H7 (cell line): ENCODE data around the gene TMEM94. TPM values are rescaled to one million over a fixed set of nuclear protein-coding genes. Genes with fewer than 3 reads are reported as not detected.
A peak's percentile ranks its signal among the peaks of the same experiment; 100 is the strongest.

Experiments used
- DNase-seq: peaks from one replicate; pipeline ENCODE4 v3.0.0; 2012
- H3K27me3 ChIP-seq: 2 replicates; pipeline ENCODE4 v1.6.0; 2011; ENCODE audit warnings: mild to moderate bottlenecking, low read length; ENCODE audit not compliant: control insufficient read depth, insufficient read depth
- H3K36me3 ChIP-seq: replicated peaks from 2 replicates; pipeline ENCODE4 v1.5.1; 2011; ENCODE audit warnings: low read length; ENCODE audit not compliant: control insufficient read depth, insufficient read depth
- H3K4me3 ChIP-seq: 2 replicates; pipeline ENCODE4 v1.5.1; 2011; ENCODE audit warnings: low read depth, mild to moderate bottlenecking, control low read depth, low read length, moderate library complexity; ENCODE audit not compliant: insufficient read depth
- total RNA-seq: library from RNA; depleted of rRNA; stranded (reverse); fragments of >200 nt; shearing (Covaris generic); gene quantifications from 2 replicates; pipeline ENCODE4 v1.2.3, GENCODE V29; 2014; rRNA removed

Gene TMEM94
- 58.2 and 76.8 TPM in 2 replicates for total RNA-seq

GRCh38 chr17:75456417-75457046, at the start of gene TMEM94:
TMEM94 (plus strand) TSS chr17:75456635; CDS start chr17:75471906, 15,271 bp downstream.
- peak within 1 kb of the TSS; percentile 69 for H3K4me3 ChIP-seq
- peak; percentile 98 for DNase-seq
- H3K36me3 ChIP-seq, result no peaks in the 10 kb centered on the region
- no peaks in the 10 kb centered on the region for H3K27me3 ChIP-seq

DNA sequence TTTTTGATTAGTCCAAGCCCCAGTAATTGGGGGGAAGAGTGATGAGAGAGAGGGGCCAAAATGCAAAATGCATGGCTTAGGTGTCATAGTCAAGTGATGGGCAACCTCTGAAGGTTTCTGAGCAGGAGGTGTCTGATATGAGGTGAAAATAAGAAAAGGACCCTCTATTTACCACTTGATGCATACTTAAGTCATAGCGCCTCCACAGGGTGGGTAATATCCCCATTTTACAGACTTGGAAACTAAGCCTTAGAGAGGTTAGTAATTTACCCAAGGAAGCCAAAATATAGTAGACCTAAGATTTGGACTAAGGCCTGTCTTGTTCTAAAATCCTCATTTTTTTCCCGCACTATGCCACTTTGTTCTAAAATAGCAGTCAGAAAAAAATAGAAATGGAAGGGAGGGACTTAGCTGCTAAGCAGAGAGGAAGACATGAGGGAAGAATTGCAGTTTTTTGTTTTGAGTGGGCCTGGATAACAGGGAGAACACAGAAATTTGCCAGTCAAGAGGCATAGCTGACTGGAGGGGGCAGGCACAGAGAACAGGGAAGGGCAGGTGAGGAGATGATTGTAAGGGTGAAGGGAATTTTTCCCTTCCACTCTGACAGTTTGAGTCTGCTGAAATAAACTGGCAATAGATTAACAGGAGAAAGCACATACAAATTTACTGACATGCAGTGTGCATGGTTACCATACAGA, 48.6 kb upstream of the TMEM94 start:
- Histone ChIP-seq H3K4me3 (no peak overlapping the region), H3K27me3 (no peaks in the 10 kb centered on the region; the same call in 1 of the 2 replicates), H3K36me3 (no peaks in the 10 kb centered on the region)
- DNase-seq, result no peak

DNA sequence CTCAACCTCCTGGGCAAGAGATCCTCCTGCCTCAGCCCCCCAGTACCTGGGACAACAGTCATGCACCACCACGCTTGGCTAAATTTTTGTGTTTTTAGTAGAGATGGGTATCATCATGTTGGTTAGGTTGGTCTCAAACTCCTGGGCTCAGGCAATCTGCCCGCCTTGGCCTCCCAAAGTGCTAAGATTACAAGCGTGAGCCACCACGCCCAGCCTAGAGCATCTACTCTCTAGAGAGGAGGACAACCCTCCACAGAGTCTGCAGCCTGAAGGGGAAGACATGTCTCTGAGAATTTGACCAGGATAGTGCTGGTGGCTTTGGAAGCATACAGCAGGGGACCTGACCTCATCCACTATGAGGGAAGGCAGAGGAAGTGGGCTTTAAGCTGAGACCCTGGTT, 46.3 kb upstream of the TMEM94 start:
- Histone ChIP-seq H3K36me3 (no peaks in the 10 kb centered on the region), H3K4me3 (no peak overlapping the region), H3K27me3 (no peaks in the 10 kb centered on the region; the same call in 1 of the 2 replicates)
- no peak for DNase-seq

- H3K27me3 ChIP-seq, result no peaks in the 10 kb centered on the region; the same call in 1 of the 2 replicates
- DNase-seq, result no peak
- H3K4me3 ChIP-seq, result no peak overlapping the region
- H3K36me3 ChIP-seq, result no peaks in the 10 kb centered on the region
Measured at GRCh38 chr17:75411328-75412067, 44.9 kb upstream of the TMEM94 start.

- no peaks in the 10 kb centered on the region; the same call in 1 of the 2 replicates for H3K27me3 ChIP-seq
- H3K4me3 ChIP-seq, result no peak overlapping the region
- DNase-seq, result peak; percentile 76
- H3K36me3 ChIP-seq, result no peaks in the 10 kb centered on the region
Measured at GRCh38 chr17:75412455-75413317, 43.7 kb upstream of the TMEM94 start.

DNA sequence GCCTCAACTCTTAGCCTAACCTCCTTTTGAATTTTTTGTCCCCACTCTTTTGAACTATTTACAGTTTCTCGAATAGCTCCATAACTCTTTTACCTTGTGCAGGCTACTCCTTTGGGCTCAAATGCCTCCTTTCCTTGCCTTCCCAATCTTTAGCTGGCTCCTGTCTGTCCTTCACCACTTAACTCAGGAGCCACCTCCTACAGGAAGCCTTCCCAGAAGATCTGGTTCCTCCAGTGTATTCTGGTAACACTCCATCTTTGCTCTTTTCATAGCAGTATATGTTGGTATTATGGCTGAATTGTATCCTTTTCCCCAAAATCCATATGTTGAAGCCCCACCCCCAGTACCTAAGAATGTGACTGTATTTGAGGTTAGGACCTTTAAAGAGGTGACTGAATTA, 41.9 kb upstream of the TMEM94 start:
- no peak overlapping the region for H3K4me3 ChIP-seq
- H3K27me3 ChIP-seq, result no peaks in the 10 kb centered on the region
- H3K36me3 ChIP-seq, result no peaks in the 10 kb centered on the region
- no peak for DNase-seq

- no peaks in the 10 kb centered on the region for H3K36me3 ChIP-seq
- H3K27me3 ChIP-seq, result no peaks in the 10 kb centered on the region
- DNase-seq, result no peak
- H3K4me3 ChIP-seq, result no peak overlapping the region
Measured at GRCh38 chr17:75416006-75416405, 40.4 kb upstream of the TMEM94 start.

DNA sequence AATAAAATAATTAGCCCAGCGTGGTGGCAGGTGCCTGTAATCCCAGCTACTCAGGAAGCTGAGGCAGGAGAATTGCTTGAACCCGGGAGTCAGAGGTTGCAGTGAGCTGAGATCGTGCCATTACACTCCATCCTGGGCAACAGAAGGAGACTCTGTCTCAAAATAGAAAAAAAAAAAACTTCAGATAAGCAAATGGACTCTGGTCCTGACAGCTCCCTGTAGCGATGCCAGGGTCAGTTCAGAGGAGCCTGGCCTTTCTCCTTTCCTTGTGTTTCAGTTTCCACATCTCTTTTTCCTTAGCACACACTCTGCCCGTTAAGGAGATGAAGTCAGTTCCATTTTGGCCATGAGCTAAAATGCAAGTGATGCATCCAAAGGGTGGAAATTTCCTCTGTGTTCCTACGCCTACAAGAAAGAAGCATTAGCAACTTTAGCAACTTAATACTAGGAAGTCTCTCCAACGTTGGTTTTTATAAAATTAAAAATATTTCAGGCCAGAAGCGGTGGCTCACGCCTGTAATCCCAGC, 39.3 kb upstream of the TMEM94 start:
- Histone ChIP-seq H3K36me3 (no peaks in the 10 kb centered on the region), H3K4me3 (no peak overlapping the region), H3K27me3 (no peaks in the 10 kb centered on the region)
- no peak for DNase-seq

GRCh38 chr17:75418531-75418930, 37.9 kb upstream of the TMEM94 start:
- no peaks in the 10 kb centered on the region for H3K27me3 ChIP-seq
- no peaks in the 10 kb centered on the region for H3K36me3 ChIP-seq

DNA sequence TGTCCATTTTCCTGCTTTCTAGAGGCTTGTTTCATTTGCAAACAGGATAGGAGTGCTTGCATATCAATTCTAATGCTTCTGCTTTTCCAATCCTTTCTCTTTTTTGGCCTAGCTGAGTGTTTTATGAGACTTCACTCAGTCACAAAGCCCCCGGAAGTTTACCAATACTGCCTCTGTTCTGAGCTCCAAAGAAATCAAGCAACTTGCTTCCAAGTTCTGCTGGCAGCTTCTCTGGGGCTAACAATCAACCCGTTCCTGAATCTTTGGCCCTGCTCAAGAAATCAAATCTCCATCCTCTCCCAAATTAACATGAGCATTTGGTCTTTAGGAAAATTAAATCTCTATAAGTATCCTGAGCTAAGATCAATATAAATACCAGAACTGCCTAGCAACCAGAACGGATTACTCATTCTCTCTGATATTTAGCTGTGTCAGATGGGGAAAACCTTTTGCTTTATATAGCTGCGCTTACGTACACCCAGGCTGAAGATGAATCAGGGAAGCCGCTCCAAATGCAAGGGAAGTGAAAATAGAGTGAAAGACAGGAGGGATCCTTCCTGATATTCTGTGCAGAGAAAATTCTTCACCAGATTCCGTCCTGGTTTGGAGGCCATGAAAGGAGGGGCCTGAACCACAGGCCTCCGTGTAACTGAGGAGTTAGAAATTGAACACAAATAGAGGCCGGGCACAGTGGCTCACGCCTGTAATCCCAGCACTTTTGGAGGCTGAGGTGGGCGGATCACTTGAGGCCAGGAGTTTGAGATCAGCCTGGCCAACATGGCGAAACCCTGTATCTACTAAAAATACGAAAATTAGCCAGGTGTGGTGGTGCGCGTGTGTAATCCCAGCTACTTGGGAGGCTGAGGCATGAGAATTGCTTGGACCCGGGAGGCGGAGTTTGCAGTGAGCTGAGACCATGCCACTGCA, 27.6 kb upstream of the TMEM94 start:
- no peak for DNase-seq
- no peaks in the 10 kb centered on the region for H3K27me3 ChIP-seq
- H3K4me3 ChIP-seq, result no peak overlapping the region

More at GRCh38 chr17:75418531-75418930, 37.9 kb upstream of the TMEM94 start:
- DNase-seq, result no peak
- H3K4me3 ChIP-seq, result no peak overlapping the region

DNA sequence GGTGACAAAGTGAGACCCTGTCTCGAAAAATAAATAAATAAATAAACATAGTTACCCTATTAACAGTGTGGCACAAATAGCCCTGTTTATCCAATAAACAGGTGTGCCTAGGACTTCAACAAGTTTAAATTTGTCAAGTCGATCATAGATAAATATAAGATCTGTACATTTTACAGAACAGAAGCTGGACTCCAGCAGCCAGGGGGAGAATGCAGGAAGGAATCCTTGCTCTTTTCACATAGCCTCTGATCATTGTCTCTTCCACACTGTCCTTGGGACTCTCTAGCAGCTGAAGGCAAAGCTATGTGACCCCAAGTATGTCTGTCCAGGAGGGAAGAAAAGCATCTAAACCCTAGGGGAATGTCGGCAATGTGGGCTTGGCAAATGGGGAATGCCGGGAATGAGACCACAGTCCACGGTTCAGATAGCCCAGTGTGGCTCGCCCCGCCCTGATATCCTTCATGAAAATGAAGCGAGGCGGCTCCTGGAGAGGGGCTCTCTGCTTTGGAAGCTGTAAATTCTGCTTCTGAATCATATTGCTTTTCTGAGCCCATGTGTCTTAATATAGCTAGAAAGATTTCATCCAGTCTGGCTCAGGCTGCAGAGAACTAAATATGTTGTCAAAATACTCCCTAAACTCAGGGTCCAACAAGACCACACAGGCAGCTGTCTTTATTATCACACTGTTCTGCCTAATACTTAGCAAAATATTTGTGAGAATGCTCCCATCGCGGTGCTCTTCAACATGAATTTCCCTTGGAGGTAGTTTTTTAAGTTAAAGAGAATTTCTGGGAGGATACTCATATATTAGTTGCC, 26.1 kb upstream of the TMEM94 start:
- no peaks in the 10 kb centered on the region for H3K27me3 ChIP-seq
- H3K4me3 ChIP-seq, result no peak overlapping the region
- peak; percentile 64 for DNase-seq
- H3K36me3 ChIP-seq, result no peaks in the 10 kb centered on the region

More for the DNA sequence above, 27.6 kb upstream of the TMEM94 start:
- no peaks in the 10 kb centered on the region for H3K36me3 ChIP-seq

DNA sequence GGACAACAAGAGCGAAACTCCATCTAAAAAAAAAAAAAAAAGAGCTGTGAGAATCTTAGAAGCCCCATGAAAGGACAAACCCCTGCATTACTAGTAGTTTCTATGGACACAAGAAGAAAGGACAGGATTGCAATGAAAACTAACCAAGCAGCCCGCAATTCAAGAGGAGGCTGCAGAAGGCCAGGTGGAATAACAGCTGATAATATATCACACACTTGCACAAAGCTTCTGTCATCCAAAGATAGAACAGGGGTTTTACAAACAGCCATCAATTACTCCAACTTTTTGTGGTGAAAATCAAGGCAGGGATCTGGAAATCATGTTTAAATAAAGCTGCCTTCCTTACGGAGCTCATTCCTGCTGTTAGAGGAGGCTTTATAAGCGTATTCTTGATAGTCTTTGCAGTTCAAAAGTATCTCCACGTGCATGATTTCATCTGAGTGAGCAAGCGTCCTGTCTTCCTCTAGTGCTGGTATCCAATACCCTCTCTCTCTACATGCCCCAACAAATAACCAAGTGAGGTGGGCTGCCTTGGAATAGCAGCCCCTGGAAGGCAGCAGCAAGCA, 23.1 kb upstream of the TMEM94 start:
- H3K27me3 ChIP-seq, result no peaks in the 10 kb centered on the region
- H3K4me3 ChIP-seq, result no peak overlapping the region

More for the DNA sequence above, 23.1 kb upstream of the TMEM94 start:
- no peak for DNase-seq
- H3K36me3 ChIP-seq, result no peaks in the 10 kb centered on the region
